Measurements from ENCODE around the gene CYS1. TPM values are rescaled to one million over a fixed set of nuclear protein-coding genes. Genes with fewer than 3 reads are reported as not detected.
A peak's percentile ranks its signal among the peaks of the same experiment; 100 is the strongest.

CYS1 gene
- total and polyA plus RNA-seq, 2 of the 13 experiments (the other 11 are each of a cell fraction or from before 2014, with no cell fraction given), result 0.04 TPM; not detected in 1

GRCh38 chr2:10030311-10030736 lies 49.9 kb downstream of the CYS1 start (continued):
- TF ChIP-seq ZBTB40 (IDR thresholded peaks at IDR 0.05) (no peak), ZBTB40 (CRISPR knock-in tag; IDR thresholded peaks at IDR 0.05) (0 out of 2 replicates have a peak, but pooled peaks have one; percentile 30), ZNF556 (CRISPR knock-in tag; IDR thresholded peaks at IDR 0.05; ENCODE audit: borderline replicate concordance) (no peak), ZNF350 (CRISPR knock-in tag; IDR thresholded peaks at IDR 0.05; ENCODE audit: borderline replicate concordance, low read depth) (no peak), ZSCAN21 (CRISPR knock-in tag; IDR thresholded peaks at IDR 0.05; ENCODE audit: borderline replicate concordance) (no peak), CC2D1A (CRISPR knock-in tag; IDR thresholded peaks at IDR 0.05) (no peak), AHR (CRISPR knock-in tag; IDR thresholded peaks at IDR 0.05) (no peak), ZNF260 (CRISPR knock-in tag; IDR thresholded peaks at IDR 0.05; ENCODE audit: borderline replicate concordance, low read depth) (no peak), U2AF1 (optimal IDR thresholded peaks at IDR 0.05; ENCODE audit: low read depth, low read length) (no peak), ZNF83 (CRISPR knock-in tag; IDR thresholded peaks at IDR 0.05; ENCODE audit: borderline replicate concordance) (no peak), TEAD3 (CRISPR knock-in tag; optimal IDR thresholded peaks at IDR 0.05; ENCODE audit: borderline replicate concordance) (no peak), ZNF770 (CRISPR knock-in tag; IDR thresholded peaks at IDR 0.05) (no peak)

Data from HepG2 (cell line).